ENCODE measurements around the gene SEC31B.

Gene SEC31B

DNA sequence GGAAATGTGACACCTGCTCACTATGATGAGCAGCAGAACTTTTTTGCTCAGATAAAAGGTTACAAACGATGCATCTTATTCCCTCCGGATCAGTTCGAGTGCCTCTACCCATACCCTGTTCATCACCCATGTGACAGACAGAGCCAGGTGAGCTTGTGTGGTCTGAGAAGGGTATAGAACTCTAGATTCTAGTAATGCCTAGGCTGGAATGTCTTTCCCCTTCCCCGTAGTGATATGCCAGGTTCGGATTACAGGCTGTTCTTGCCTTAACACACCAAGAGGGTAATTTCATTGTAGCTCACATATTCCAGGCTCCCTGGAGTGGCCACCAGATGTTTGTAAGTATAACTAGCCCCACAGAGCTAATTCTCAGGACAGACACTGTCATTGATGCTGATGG, 25.3 kb upstream of the SEC31B start:
- DNase-seq (ENCODE audit: low read depth) = no peak
- no peak overlapping the region for H3K4me3 ChIP-seq (ENCODE audit: low read length)
- TF ChIP-seq, protein P1, sequence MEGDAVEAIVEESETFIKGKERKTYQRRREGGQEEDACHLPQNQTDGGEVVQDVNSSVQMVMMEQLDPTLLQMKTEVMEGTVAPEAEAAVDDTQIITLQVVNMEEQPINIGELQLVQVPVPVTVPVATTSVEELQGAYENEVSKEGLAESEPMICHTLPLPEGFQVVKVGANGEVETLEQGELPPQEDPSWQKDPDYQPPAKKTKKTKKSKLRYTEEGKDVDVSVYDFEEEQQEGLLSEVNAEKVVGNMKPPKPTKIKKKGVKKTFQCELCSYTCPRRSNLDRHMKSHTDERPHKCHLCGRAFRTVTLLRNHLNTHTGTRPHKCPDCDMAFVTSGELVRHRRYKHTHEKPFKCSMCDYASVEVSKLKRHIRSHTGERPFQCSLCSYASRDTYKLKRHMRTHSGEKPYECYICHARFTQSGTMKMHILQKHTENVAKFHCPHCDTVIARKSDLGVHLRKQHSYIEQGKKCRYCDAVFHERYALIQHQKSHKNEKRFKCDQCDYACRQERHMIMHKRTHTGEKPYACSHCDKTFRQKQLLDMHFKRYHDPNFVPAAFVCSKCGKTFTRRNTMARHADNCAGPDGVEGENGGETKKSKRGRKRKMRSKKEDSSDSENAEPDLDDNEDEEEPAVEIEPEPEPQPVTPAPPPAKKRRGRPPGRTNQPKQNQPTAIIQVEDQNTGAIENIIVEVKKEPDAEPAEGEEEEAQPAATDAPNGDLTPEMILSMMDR (conservative IDR thresholded peaks at IDR 0.05; ENCODE audit: low read length) = no peak

DNA sequence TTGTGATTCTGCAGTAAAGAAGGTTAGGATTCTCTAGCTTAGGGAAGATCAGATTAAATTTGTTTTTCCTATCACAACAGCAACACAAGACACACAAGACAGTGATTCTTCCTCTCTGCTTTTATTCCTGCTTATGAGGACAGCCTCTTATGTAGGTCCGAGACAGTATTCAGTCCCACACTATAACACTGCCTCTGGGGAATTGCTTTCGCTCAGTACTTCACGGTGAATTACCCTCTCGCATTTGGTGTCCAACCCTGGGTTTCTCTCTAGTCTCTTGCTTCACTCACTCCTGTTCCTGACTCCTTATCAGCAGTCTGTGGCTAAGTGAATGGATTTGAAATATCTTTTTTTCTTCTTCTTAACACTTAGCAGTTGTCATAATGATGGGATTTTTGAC, 17.8 kb upstream of the SEC31B start:
- no peak overlapping the region for H3K4me3 ChIP-seq (ENCODE audit: low read length)
- TF ChIP-seq, protein P1 (conservative IDR thresholded peaks at IDR 0.05; ENCODE audit: low read length) = no peak
- DNase-seq (ENCODE audit: low read depth) = no peak

DNA sequence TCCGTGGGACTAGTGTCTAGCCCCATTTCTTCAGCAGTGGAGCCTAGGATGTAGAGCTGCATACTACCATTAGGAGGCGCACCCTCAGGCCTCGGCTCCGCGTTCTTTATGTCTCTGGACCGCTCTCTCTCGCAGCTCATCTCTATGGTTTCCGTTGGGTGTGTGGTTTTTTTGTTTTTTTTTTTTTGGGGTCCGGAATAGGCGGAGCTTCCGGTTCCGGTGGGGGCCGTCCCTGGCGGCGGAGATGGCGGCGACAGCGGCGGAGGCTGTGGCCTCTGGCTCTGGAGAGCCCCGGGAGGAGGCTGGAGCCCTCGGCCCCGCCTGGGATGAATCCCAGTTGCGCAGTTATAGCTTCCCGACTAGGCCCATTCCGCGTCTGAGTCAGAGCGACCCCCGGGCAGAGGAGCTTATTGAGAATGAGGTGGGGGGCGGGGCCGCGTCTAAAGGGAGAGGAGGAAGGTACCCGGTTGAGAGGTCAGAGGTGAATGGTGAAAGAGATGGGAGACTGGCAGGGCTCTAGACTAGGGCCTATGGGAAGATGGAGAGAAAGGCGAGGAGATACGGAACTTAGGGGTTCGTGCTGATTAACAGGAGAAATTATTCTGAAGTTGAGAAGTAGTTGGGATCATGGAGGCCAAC, 16.2 kb upstream of the SEC31B start, which contains the start of gene HIF1AN:
Gene HIF1AN (plus strand): TSS at position 229 of the 639 bp plus-strand sequence. CDS start 16 bp downstream, at position 245.
- TF ChIP-seq, protein P1 (conservative IDR thresholded peaks at IDR 0.05; ENCODE audit: low read length) = peak; percentile 90
- H3K4me3 ChIP-seq (ENCODE audit: low read length) = peak within 1 kb of the TSS; percentile 88
- DNase-seq (ENCODE audit: low read depth) = peak; percentile 95

DNA sequence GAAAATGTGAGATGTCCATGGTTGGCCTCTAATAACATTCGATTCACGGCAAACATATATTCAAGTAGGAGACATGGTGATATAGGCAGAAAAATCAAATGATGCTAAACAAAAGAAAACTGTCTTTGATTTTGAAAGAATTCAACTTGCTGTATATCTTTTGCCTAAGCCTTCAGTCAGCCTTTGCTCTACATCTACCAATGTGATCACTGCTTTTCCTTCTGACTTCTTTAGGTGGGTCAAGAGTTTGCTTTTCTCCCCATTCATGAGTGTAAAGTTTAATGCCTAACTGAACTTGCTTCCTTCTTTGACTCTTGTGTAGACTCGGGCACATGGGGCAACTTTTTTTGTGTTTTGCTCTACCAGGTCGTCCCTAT, 15.7 kb upstream of the SEC31B start:
- TF ChIP-seq, protein P1 (conservative IDR thresholded peaks at IDR 0.05; ENCODE audit: low read length) = no peak
- H3K4me3 ChIP-seq (ENCODE audit: low read length) = peak overlapping the region; percentile 88
- DNase-seq (ENCODE audit: low read depth) = no peak

DNA sequence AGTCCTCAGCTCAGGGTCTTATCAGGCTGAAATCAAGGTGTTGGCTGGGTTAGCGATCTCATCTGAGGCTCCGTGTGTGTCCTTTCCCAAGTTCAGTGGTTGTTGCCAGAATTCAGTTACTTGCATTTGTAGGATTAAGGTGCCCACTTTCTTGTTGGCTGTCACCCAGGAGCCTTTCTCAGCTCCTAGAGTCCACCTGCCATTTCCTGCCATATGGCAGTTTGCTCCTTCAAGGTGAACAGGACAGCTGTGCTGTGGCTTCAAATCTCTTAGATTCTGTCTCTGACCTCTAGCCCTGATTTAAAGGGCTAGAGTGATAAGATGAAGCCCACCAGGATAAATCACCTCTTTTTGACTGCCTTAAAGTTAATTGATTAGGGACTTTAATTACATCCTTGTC, 15.1 kb upstream of the SEC31B start:
- H3K4me3 ChIP-seq (ENCODE audit: low read length) = no peak overlapping the region
- no peak for DNase-seq (ENCODE audit: low read depth)
- TF ChIP-seq, protein P1 (conservative IDR thresholded peaks at IDR 0.05; ENCODE audit: low read length) = no peak

DNA sequence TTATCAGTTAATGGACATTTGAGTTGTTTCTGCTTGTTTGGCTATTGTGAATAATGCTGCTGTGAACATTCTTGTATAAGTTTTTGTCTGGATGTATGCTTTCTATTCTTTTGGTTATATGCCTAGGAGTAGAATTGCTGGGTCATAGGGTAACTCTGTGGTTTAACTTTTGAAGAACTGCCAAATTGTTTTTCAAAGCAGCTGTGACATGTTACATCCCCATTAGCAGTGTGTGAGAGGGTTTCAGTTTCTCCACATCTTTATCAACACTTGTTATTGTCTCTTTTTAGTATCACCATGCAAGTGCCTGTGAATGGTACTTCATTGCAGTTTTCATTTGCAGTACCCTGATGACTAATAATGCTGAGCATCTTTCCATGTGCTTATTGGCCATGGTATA, 12.1 kb upstream of the SEC31B start:
- no peak overlapping the region for H3K4me3 ChIP-seq (ENCODE audit: low read length)
- TF ChIP-seq, protein P1 (conservative IDR thresholded peaks at IDR 0.05; ENCODE audit: low read length) = no peak
- no peak for DNase-seq (ENCODE audit: low read depth)

DNA sequence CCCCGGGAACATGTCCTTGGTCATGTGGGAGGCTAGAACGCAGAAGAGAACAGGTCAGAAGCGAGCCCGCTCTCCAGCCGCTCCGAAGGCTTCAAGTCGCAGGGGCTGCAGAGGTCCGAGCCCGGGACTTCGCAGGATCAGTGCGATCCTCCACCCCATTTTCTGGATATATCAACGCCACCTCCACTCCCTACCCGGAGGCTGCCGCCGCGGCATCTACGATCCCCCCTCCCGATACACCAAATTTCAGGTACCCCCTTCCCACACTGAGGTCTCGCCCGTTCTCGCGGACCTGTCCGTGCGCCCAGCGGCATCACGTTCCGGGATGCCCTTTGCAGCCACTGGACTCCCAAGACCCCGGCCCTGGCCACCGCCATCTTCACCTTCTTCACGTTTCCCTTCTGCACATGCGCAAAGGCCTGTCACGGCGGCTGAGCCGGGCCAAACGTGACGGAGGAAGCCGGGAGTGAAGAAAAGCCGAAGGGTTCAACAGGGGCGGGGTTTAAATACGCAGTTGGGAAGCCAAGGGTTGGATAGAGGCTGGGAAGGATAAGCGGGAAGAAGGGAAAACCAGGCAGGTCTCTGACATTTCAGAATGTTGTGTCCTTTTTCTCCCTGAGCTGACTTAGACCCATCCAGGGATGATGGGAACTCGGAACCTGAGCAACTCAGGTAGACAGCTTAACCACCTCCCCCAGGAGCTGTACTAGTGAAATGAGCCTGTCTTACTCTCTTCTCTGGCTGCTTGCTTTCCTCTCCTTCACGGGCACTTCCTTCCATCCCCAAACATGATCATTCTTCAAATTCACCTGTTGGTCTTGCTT, 10.0 kb upstream of the SEC31B start, which contains the start of gene NDUFB8:
Gene NDUFB8 (minus strand): TSS at position 397 of the 824 bp plus-strand sequence. CDS start 20 bp downstream, at position 377.
- H3K4me3 ChIP-seq (ENCODE audit: low read length) = peak within 1 kb of the TSS; percentile 97
- peak; percentile 75 for DNase-seq (ENCODE audit: low read depth)
- TF ChIP-seq, protein P1 (conservative IDR thresholded peaks at IDR 0.05; ENCODE audit: low read length) = no peak

All from AG10803 (cell line).